ENCODE measurements around the gene MYF6. TPM values are rescaled to one million over a fixed set of nuclear protein-coding genes. Genes with fewer than 3 reads are reported as not detected.
"Not testable (repeated sequence)": the region's sequence is repeated elsewhere in the genome, so short reads cannot be mapped to it uniquely, and the experiment has no call there.

The MYF6 gene
- total RNA-seq = under 1 TPM in 3 of 9 donors, not detected in 6; 0.21 to 0.69 (median 0.47) TPM
- not detected for polyA plus RNA-seq
- long read RNA-seq, donor 1 = 0 reads
- long read RNA-seq, donor 2 = 0 reads
- long read RNA-seq, donor 3, partial matches to known transcripts = 0 of 4 reads
- long read RNA-seq, donor 3, other reads (novel, unspliced or antisense) = 0 of 4 reads

DNA sequence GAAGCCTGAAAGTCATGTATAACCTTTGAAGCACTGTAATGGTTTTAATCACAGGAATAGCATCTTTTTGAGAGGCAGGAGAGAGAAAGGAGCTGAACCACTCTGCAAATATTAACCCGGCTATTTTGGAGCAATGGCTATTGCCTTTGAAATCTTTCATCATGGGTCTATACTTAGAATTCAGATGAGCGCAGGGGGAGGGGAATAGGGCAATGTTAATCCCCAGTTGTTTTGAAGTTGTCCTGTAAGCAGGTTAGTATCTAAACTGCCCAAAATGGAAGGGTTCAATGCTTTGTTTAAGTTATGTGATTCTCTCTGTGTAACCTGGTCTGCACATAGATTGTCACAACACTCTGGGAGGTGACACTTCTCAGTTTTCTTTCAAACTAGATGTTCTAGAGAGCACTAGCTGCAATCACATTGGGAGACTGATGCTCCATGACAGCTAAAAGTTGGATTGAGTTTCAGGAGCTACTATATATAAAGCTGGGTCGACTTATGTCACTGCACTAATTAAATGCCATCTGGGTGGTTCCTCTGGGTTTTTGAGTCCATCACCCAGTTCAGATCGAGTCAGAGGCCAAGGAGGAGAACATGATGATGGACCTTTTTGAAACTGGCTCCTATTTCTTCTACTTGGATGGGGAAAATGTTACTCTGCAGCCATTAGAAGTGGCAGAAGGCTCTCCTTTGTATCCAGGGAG is at the start of gene MYF6:
MYF6 (plus strand) TSS at position 509 of the 704 bp plus-strand sequence; CDS start at position 595, 86 bp downstream.
- ATAC-seq (no peak), DNase-seq (no peak)
- Histone ChIP-seq H3K27ac (no peak within 1 kb of the TSS), H3K4me3 (peak within 1 kb of the TSS in 6 of 12 donors; percentile 7 to 25 (median 18)), H3K9me3 (no peaks in the 10 kb centered on the region), H3K27me3 (peaks cover 0 to 27% (median 5%) of the 10 kb centered on the region in 9 donors), H3K36me3 (no peaks in the 10 kb centered on the region), H3K4me1 (peaks cover 0 to 16% (median 3%) of the 10 kb centered on the region in 12 donors)
- intact Hi-C loops (cut with DNase I) = no loop called here
- 62 to 80% (median 69%) methylated on average over 4 of the region's 4 CpGs for WGBS, 4 donors
- TF ChIP-seq, protein P1, sequence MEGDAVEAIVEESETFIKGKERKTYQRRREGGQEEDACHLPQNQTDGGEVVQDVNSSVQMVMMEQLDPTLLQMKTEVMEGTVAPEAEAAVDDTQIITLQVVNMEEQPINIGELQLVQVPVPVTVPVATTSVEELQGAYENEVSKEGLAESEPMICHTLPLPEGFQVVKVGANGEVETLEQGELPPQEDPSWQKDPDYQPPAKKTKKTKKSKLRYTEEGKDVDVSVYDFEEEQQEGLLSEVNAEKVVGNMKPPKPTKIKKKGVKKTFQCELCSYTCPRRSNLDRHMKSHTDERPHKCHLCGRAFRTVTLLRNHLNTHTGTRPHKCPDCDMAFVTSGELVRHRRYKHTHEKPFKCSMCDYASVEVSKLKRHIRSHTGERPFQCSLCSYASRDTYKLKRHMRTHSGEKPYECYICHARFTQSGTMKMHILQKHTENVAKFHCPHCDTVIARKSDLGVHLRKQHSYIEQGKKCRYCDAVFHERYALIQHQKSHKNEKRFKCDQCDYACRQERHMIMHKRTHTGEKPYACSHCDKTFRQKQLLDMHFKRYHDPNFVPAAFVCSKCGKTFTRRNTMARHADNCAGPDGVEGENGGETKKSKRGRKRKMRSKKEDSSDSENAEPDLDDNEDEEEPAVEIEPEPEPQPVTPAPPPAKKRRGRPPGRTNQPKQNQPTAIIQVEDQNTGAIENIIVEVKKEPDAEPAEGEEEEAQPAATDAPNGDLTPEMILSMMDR (IDR thresholded peaks at IDR 0.05) = no peak
- TF ChIP-seq POLR2A (IDR thresholded peaks at IDR 0.05) = no peak

DNA sequence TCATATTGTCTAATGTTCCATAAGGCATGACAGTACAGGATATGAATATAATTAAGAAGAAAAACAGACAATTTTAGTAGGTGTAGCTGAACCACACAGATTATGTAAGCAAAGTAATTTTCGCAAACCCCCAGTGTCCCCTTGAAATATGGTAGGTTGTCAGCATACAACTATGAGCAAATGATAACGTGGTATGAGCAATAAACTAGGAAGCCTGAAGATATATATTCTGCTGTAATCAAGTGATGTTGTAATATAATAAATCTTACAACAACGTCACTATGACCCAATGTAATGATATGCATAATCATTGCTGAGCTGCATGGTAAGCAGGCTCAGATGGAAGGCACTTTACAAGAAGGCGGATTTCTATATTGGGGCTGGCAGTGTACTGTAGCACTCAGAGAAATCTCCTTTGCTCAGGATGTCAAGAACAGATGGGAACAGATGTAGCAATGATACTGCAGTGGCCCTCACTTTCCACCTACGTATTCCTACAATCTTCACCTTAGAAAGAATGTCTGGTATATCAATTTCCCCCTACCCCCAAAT is 47.8 kb upstream of the MYF6 start:
- Histone ChIP-seq H3K4me3 (no peak overlapping the region), H3K27ac (no peak overlapping the region), H3K9me3 (no peaks in the 10 kb centered on the region), H3K4me1 (no peaks in the 10 kb centered on the region), H3K36me3 (no peaks in the 10 kb centered on the region), H3K27me3 (no peaks in the 10 kb centered on the region)
- no peak for TF ChIP-seq POLR2A (IDR thresholded peaks at IDR 0.05)
- TF ChIP-seq, protein P1 (IDR thresholded peaks at IDR 0.05) = no peak
- ATAC-seq = no peak
- intact Hi-C loops (cut with DNase I) = no loop called here
- DNase-seq = no peak
- WGBS, 4 donors = 77 to 88% (median 83%) methylated on average over 5 of the region's 5 CpGs

DNA sequence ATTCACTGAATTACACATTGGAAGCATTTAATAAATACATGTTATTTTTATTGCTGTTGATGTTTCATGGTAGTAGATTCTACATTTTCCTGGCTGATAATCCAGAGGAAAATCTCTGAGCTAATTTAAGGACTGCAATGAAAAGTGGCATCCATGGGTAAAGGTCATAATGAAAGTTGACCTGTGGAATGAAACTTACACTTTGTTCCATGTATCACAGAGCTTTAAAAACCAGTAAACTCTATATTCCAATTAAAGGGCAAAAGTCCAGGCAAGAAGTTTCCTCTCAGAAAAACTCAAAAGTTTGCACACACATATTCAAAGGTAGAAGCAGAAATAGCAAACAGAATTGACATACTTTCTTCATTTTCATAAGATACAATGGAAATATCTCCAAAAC is 44.8 kb upstream of the MYF6 start:
- TF ChIP-seq POLR2A (IDR thresholded peaks at IDR 0.05) = no peak
- Histone ChIP-seq H3K9me3 (peaks cover 0 to 3% (median 0%) of the 10 kb centered on the region in 12 donors), H3K27me3 (no peaks in the 10 kb centered on the region), H3K4me3 (no peak overlapping the region), H3K27ac (no peak overlapping the region), H3K36me3 (no peaks in the 10 kb centered on the region), H3K4me1 (no peaks in the 10 kb centered on the region)
- no peak for DNase-seq
- ATAC-seq = no peak
- intact Hi-C loops (cut with DNase I) = no loop called here

DNA sequence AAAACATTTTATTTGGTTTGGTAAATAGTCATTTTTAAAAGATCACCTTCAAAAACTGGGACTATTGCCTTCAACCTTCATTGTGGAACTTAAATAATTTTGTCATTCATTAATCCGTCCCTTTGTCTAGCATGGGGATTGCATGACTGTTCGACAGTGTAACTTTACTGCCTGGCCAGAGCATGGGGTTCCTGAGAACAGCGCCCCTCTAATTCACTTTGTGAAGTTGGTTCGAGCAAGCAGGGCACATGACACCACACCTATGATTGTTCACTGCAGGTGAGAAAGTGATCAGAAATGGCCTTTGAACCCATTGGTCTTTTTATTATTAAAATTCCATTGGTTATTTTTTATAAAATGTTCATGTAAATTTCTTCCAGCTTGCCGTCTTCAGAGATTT is 37.2 kb upstream of the MYF6 start:
- TF ChIP-seq, protein P1 (IDR thresholded peaks at IDR 0.05) = no peak
- no peak for TF ChIP-seq POLR2A (IDR thresholded peaks at IDR 0.05)
- 71 to 73% (median 72%) methylated on average over 5 of the region's 5 CpGs for WGBS, 4 donors
- H3K4me3 ChIP-seq = no peak overlapping the region
- no peak for DNase-seq
- intact Hi-C loops (cut with DNase I) = no loop called here
- no peaks in the 10 kb centered on the region for H3K36me3 ChIP-seq
- peaks cover 0 to 3% (median 0%) of the 10 kb centered on the region in 12 donors for H3K9me3 ChIP-seq
- H3K27me3 ChIP-seq = no peaks in the 10 kb centered on the region
- H3K27ac ChIP-seq = no peak overlapping the region
- ATAC-seq = no peak
- no peaks in the 10 kb centered on the region for H3K4me1 ChIP-seq

DNA sequence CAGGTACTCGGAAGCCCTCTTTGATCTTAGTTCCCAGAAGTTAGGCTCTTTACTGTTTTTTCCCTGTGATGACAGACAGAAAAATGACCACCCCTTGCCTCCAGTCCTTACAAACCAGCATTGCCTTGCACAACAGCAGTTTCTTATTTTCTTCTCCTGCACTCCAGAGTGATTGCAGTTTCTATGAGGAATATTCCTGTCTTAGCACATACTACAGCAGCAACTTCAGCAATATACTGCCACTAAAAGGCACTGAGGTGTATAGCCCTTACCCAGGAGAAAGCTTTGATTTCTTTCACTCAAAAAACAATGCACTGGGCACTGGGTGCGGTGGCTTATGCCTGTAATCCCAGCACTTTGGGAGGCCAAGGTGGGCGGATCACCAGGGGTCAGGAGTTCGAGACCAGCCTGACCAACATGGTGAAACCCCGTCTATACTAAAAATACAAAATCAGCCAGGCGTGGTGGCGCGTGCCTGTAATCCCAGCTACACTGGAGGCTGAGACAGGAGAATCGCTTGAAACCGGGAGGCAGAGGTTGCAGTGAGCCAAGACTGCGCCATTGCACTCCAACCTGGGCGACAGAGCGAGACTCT is 31.3 kb upstream of the MYF6 start:
- WGBS, 4 donors = 88 to 98% (median 95%) methylated on average over 13 of the region's 13 CpGs
- H3K4me1 ChIP-seq; H3K27ac ChIP-seq; H3K4me3 ChIP-seq; ATAC-seq; H3K27me3 ChIP-seq; H3K36me3 ChIP-seq; H3K9me3 ChIP-seq; intact Hi-C loops (cut with DNase I); DNase-seq: not testable (repeated sequence)
